GM18499 (cell line): ENCODE data around the gene KLHL6.
A peak's percentile ranks its signal among the peaks of the same experiment; 100 is the strongest.
"Not testable (repeated sequence)": the region's sequence is repeated elsewhere in the genome, so short reads cannot be mapped to it uniquely, and the experiment has no call there.

Experiments used
- ATAC-seq: cut with Tn5 transposase; IDR thresholded peaks from one replicate; pipeline ENCODE4 v1.9.1; 2021; ENCODE audit warnings: moderate number of reproducible peaks; ENCODE audit not compliant: insufficient read depth, unreplicated experiment

Gene KLHL6

DNA sequence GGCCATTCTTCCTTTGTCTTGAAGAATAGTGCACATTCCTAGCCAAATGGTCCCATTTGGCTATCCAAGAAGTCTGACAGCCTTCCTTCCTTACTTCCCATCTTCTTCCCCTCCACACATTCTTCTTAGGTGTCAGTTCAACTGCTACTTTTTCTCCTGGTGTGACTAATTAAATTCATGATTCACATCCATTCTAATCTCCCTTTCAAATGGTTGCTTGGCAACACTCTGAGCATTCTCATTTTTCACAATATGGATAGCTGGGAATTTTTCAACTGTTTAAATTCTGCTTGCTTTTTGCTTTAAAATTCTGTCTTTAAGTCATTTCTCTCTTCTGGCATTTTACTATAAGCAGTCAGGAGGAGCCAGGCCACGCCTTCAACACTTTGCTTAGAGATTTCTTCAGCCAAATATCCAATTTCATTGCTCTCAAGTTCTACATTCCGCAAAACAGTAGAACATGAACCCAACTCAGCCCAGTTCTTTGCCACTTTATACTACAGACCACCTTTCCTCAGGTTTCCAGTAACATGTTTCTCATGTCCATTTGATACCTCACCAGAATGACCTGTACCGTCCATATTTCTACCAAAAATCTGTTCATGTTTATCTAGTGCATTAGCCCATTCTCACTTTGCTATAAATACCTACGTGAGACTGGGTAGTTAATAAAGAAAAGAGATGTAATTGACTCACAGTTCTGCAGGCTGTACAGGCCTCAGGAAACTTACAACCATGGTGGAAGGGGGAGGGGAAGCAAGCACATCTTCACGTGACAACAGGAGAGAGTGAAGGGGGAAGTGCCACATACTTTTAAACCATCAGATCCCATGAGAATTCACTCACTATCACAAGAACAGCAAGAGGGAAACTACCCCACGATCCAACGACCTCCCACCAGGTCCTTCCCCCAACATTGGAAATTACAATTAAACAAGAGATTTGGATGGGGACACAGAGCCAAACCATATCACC, 95.1 kb downstream of the KLHL6 start:
- no peak for ATAC-seq

DNA sequence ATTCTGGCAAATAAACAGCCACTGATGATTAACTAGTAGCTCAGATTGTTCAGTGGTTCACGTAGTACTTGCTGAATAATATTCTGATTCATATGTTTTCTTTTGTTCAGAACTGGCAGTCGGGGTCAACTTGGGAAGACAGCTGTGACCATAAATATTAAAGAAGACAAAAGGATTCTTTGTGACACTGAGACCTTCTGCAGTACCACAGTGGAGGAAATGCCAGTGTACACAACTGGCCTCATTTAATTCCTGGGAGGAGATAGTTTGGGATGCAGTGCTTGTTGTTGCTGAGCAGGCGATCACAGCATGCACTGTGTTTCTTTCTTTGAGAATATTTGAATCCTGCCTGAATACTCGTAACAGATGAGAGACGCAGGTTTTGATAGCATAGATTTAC, 100.4 kb downstream of the KLHL6 start:
- ATAC-seq = no peak

DNA sequence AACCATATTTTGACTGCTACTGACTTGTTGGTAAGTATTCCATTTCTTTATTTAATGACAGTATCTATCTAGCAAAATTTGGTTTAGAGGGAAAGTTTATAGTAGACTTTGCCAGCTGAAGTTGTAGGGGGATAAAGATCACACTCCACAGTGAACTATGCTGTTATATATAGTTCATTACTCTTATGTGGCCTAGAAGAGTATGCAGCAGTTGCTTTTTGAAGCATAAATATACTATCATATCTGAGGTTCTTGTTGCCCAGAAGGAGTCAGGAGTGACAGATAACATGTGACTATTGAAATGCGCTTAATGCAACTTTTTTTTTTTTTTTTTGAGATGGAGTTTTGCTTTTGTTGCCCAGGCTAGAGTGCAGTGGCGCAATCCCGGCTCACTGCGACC, 101.4 kb downstream of the KLHL6 start:
- no peak for ATAC-seq

DNA sequence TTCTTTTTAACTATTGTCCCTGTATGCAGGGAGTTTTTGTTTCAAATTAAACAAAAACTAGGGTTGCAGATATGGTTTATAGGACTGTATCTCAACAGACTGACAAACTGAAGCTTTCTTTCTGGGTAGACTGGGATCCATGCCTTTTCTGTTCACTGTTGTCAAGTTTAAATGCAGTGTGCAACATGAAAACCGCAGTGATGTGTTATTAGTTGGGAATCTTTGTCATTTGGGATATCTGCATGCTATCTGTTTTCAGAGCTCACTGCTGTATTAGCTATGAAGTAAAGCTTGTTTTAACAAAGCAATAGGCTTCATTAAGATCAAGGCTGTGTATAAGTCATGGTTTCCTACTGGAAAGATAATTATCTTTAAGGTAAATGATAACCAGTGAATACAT, 105.7 kb downstream of the KLHL6 start:
- no peak for ATAC-seq

DNA sequence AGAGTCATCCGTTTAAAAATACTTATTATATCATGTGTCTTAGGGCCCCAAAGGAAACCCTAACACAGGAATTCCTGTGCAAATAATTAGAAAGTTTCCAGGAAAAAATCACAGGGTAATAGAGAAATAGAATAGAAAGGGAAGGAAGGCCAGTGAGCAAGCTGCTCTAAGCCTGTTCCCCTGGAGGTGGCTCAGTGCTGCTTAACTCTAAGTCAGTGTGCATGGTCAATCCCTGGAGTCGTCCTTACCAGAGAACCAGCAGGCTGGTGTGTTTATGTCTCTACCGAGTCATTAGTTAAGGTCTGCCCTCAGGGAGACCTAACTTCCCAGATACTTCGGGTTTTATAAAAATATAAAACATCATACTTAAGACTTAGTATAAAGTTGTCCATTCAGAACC, 106.1 kb downstream of the KLHL6 start:
- ATAC-seq = no peak

DNA sequence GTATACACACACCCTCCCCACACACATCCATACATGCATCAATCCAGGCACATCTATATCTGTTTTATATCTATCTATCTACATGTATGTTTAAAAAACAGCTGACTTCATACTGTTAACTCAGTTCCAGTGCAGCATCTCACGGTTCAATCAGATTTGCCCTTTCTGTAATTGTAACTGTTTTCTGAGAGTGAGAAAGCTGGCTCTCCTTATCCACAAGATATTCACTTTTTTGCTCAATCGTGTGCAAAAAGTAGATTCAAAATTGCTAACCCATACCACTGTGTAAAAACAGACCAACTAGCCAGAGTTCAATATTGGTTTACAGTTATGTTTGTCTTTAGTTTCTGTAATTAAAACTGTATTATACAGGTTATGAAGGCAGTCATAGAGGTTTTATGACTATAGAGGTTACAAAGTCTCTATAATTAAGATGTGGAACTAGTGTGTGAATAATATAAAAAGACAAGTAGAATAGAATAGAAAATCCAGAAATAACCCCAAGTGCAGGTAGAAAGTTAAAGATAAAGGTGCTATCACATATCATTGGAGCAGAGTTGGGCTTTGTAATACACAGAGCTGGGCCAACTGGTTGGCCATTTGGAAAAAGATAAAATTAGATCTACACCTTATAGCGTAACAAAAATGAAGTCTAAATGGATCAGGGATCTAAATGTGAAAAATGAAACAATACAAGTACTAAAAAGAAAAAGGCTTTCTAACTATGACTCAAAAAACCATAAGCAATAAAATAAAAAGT, 107.0 kb downstream of the KLHL6 start:
- no peak for ATAC-seq

DNA sequence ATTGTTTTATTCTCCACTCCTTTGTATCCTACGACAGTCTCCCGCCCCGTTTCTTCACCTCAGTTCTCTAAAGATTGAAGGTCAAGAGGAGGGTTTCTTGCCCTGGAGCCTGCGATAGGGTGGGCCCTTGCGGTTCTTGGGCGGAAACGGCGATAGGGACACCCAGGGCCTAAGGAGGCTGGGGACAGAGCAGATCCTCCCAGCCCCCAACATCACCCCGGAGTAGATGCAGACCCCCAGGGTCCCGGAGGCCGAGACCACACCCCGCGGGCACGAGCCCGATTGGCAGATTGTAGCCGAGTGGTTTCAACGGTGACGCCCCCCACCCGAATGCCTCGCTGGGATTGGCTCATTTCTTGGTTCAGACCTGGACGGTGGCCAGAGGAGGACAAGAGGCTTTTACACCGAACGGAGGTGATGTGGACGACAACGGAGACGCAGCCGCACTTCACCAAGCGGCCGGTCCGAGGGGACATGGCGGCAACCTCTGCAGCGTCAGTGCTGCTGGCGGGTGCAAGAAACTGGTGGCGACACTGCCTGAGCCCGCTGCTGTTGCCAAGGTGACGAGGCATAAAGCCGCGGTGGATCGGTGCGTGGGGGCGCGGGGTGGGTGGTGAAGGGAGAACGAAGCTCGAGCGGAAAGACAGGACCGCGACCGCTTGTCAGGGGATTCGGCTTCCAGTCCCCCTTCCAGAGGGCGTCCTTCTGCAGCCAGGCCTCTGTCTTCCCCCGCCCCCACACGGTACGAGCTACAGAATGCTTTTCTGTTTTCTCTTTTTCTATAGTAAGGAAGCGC, 108.1 kb downstream of the KLHL6 start:
- ATAC-seq = peak; percentile 57

DNA sequence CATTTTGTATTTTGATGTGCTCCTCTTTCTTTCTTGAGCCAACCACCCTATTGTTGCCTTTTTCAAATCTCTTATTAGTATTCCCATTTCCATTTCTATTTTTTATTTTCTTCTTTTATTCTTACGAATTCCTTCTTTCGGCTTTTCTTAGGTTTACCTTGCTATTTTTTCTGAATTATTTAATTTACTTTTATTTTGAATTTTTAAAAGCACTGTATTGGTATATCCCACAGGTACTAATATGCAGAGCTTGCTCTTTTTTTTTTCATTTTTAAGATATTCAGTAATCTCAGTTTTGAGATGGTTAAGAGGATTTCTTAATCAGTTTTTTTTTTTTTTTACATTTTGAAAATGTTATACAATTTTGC, 108.7 kb downstream of the KLHL6 start:
- no peak for ATAC-seq

DNA sequence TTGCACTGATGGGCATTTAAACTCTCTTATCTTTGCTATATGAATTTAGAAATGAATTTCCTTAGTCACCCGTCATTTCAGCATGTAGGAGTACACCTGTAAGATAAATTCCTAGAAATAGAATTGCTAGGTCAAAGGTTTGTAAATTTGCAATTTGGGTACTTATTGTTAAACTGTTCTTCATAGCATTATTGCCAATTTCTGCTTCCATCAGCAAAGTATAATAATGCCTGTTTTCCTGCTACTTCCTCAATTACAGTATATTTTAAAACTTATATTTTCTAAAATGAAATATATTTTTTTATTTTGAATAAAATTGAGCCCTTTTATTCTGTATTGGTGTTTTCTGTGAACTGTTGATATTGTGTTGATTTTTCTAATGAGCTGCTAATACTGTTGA, 110.8 kb downstream of the KLHL6 start:
- no peak for ATAC-seq

DNA sequence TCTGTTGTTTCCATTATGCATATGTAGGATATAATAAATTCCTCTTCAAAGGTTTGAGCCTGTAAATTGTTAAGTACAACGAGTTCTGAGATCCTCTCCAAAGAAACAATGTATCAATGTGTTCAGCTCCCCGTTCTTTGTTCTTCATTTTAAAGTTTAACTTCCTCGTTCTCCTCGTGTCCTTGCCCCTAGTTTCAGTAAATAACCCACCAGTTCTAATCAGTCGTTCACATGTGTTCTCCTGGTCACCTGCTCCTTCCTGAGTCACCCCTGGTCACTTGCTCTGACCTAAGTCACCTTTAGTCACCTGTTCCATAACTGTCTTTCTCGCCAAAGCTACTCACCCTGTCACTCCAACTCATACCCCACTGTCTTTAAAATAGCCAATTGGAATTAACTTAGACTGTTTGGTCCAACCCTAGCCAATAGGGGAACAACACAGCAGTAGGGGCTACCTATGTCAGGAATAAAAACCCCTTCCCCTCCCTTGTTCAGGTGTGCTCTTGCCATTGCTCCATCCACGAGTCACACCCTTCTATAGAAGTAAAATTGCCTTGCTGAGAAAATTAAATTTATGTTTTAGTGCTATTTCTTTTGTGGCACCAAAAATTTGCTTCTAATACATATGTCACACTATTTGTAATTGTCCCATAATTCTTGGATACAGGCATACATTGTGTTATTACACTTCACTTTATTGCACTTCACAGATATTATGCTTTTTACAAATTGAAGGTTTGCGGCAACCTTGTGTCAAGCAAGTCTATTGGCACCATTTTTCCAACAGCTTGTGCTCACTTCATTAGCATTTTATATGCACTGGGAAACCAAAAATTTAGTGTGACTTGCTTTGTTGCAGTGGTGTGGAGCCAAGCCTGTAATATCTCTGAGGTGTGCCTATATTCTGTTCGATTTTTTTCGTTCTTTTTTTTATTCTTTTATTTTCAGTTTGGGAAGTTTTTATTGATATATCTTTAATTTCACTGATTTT, 111.8 kb downstream of the KLHL6 start:
- ATAC-seq = no peak

DNA sequence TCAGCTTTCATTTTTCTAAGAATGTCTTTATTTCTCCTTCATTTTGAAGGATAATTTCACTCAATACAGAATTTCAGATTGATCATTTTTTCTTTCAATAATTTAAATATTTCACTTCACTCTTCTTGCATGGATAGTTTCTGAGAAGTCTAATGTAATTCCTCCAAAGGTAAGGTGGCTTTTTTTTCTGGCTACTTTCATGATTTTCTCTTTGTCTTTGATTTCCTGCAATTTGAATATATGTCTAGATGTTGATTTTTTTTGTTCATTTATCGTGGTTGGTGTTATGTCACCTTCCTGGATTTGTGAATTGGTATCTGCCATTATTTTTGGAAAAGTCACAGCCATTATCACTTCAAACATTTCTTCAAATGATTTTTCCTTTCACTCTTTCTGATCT, 112.5 kb downstream of the KLHL6 start:
- no peak for ATAC-seq

DNA sequence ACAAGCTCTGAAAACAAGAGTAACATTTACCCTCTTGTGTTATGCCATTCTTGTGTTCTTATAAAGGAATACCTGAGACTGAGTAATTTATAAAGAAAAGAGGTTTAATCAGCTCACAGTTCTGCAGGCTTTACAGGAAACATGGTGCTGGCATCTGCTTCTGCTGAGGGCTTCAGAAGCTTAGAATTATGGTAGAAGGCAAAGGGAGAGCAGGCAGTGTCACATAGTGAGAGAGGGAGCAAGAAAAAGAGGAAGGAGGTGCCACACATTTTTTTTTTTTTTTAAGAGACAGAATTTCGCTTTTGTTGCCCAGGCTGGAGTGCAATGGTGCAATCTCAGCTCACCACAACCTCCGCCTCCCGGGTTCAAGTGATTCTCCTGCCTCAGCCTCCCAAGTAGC, 115.0 kb downstream of the KLHL6 start:
- not testable (repeated sequence) for ATAC-seq

DNA sequence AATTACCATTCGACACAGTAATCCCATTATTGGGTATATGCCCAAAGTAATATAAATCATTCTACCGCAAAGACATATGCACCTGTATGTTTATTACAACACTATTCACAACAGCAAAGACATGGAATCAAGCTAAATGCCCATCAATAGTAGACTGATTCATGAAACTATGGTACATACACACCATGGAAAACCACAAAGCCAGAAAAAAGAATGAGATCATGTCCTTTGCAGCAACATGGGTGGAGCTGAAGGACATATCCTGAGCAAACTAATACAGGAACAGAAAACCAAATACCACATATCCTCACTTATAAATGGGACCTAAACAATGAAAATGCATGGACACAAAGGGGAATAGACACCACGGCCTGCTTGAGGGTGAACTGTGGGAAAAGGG, 116.0 kb downstream of the KLHL6 start:
- no peak for ATAC-seq

DNA sequence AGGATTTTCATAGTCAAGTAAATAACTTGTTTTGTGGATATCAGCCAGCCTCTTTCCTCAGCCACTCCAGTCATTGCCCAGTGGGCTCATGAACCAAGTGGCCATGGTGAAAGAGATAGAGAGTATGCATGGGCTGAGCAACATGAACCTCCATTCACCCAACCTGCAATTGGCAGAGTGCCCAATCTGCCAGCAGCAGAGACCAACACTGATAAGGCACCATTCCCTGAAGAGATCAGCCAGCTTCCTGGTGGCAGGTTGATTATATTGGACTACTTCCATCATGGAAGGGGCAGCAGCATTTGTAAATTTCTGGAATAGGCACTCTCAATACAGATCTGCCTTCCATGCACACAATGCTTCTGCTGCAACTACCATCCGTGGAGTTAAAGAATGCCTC, 116.8 kb downstream of the KLHL6 start:
- ATAC-seq = no peak

DNA sequence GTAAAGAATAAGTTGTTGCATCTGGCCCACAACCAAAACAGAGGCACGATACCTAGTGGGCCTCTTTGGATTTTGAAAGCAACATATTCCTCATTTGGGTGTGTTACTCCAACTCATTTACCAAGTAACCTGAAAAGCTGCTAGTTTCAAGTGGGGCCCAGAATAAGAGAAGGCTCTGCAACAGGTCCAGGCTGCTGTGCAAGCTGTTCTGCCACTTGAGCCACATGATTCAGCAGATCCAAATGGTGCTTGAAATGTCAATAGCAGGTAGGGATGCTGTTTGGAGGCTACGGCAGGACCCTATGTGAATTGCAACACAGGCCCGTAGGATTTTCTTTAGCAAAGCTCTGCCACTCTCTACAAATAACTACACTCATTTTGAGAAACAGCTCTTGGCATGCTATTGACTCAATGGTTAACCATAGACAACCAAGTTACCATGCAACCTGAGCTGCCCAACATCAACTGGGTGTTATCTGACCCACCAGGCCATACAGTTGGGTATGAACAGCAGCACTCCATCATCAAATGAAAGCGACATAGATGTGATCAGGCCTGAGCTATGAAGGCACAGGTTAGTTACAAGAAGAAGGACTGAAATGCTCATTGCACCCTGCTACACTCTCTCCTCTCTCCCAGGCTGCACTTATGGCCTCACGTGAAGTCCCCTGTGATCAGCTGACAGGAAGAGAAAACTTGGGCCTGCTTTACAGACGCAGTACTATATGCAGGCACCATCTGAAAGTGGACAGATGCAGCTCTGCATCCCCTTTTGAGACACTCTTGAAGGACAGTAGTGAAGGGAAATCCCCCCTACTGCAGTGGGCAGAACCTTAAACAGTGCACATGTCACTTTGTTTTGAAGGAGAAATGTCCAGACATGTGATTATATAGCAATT, 117.6 kb downstream of the KLHL6 start:
- no peak for ATAC-seq
